Renal pelvis (tissue), 12 donors: ENCODE data around the gene PTGFR. TPM values are rescaled to one million over a fixed set of nuclear protein-coding genes. Genes with fewer than 3 reads are reported as not detected.

ENCODE experiments used
- DNase-seq: peaks from one replicate; pipeline ENCODE4 v3.0.0-alpha.2; 2013
- long read RNA-seq, 16 experiments: transcript quantifications; one replicate each; lab custom pipeline, GENCODE V29; 2026
- polyA plus RNA-seq, 3 donors: library from polyadenylated mRNA; unstranded; fragments of 120-200 nt; gene quantifications; one replicate each; pipeline ENCODE4 v1.2.1, GENCODE V29; 2013; ENCODE audit not compliant: insufficient read length in 3 of 3

The PTGFR gene
- polyA plus RNA-seq, result under 1 TPM; 0.08 to 0.19 (median 0.16) TPM
- long read RNA-seq, donor 1, result 0 reads
- long read RNA-seq, donor 2, result 0 reads
- long read RNA-seq, donor 3, result 0 reads
- long read RNA-seq, donor 4, result 0 reads
- long read RNA-seq, donor 5, result 0 reads
- long read RNA-seq, donor 6, result 0 reads
- long read RNA-seq, donor 7, result 0 reads
- long read RNA-seq, donor 8, full-length matches to known transcripts, result 2 of 2 reads
- long read RNA-seq, donor 8, partial matches to known transcripts, result 0 of 2 reads
- long read RNA-seq, donor 8, other reads (novel, unspliced or antisense), result 0 of 2 reads
- long read RNA-seq, donor 9, result 0 reads
- long read RNA-seq, donor 10, result 0 reads
- long read RNA-seq, donor 11, result 0 reads
- long read RNA-seq, donor 12, result 0 reads
- long read RNA-seq, donor 13, result 0 reads
- long read RNA-seq, donor 14, result 0 reads
- long read RNA-seq, donor 15, result 0 reads
- long read RNA-seq, donor 16, result 0 reads

- DNase-seq, result peak; percentile 16
Observed at GRCh38 chr1:78490861-78491450, at the start of gene PTGFR. PTGFR (plus strand) TSS chr1:78490974; CDS start chr1:78492744, 1,770 bp downstream.

- DNase-seq, result no peak
Observed at GRCh38 chr1:78441921-78442320, 48.9 kb upstream of the PTGFR start.

GRCh38 chr1:78447086-78447485 is 43.7 kb upstream of the PTGFR start:
- no peak for DNase-seq

- no peak for DNase-seq
Observed at GRCh38 chr1:78464449-78464891, 26.3 kb upstream of the PTGFR start.

GRCh38 chr1:78465143-78465542 is 25.6 kb upstream of the PTGFR start:
- DNase-seq, result no peak

GRCh38 chr1:78468521-78468920 is 22.3 kb upstream of the PTGFR start:
- no peak for DNase-seq

- DNase-seq, result no peak
Observed at GRCh38 chr1:78469576-78469975, 21.2 kb upstream of the PTGFR start.

GRCh38 chr1:78471890-78472620 is 18.7 kb upstream of the PTGFR start:
- no peak for DNase-seq

- no peak for DNase-seq
Observed at GRCh38 chr1:78472851-78473496, 17.8 kb upstream of the PTGFR start.

- DNase-seq, result no peak
Observed at GRCh38 chr1:78474092-78474491, 16.7 kb upstream of the PTGFR start.

GRCh38 chr1:78475888-78476610 is 14.7 kb upstream of the PTGFR start:
- no peak for DNase-seq

GRCh38 chr1:78483903-78484302 is 6.9 kb upstream of the PTGFR start:
- no peak for DNase-seq

- DNase-seq, result peak; percentile 17
Observed at GRCh38 chr1:78491451-78492071, 787 bp downstream of the PTGFR start.

- no peak for DNase-seq
Observed at GRCh38 chr1:78492386-78492950, 1.7 kb downstream of the PTGFR start.

- no peak for DNase-seq
Observed at GRCh38 chr1:78493451-78493850, 2.7 kb downstream of the PTGFR start.

- DNase-seq, result no peak
Observed at GRCh38 chr1:78497201-78497600, 6.4 kb downstream of the PTGFR start.

- DNase-seq, result no peak
Observed at GRCh38 chr1:78500529-78500928, 9.8 kb downstream of the PTGFR start.

GRCh38 chr1:78501203-78501602 is 10.4 kb downstream of the PTGFR start:
- no peak for DNase-seq

GRCh38 chr1:78511334-78511733 is 20.6 kb downstream of the PTGFR start:
- no peak for DNase-seq

- no peak for DNase-seq
Observed at GRCh38 chr1:78516716-78517115, 25.9 kb downstream of the PTGFR start.

GRCh38 chr1:78519446-78519845 is 28.7 kb downstream of the PTGFR start:
- DNase-seq, result no peak
